HEK293T (cell line): ENCODE measurements around the gene JAM2.

Experiments
- BHLHE40 ChIP-seq: fragments of 450-650 bp; IDR thresholded peaks from 2 replicates; pipeline ENCODE4 v1.6.1; 2016; ENCODE audit warnings: mild to moderate bottlenecking, moderate library complexity, borderline replicate concordance
- FOXK2 ChIP-seq: fragments of 450-650 bp; IDR thresholded peaks from 2 replicates; pipeline ENCODE4 v1.6.1; 2016; ENCODE audit warnings: mild to moderate bottlenecking
- NFRKB ChIP-seq: fragments of 450-650 bp; IDR thresholded peaks from 2 replicates; pipeline ENCODE4 v1.6.1; 2016; ENCODE audit warnings: mild to moderate bottlenecking, moderate library complexity
- SP1 ChIP-seq: fragments of 450-650 bp; IDR thresholded peaks from 2 replicates; pipeline ENCODE4 v1.6.1; 2017
- TF ChIP-seq, protein P1 (sequence below): fragments of 450-650 bp; IDR thresholded peaks from 2 replicates; pipeline ENCODE4 v1.6.1; 2016

DNA sequence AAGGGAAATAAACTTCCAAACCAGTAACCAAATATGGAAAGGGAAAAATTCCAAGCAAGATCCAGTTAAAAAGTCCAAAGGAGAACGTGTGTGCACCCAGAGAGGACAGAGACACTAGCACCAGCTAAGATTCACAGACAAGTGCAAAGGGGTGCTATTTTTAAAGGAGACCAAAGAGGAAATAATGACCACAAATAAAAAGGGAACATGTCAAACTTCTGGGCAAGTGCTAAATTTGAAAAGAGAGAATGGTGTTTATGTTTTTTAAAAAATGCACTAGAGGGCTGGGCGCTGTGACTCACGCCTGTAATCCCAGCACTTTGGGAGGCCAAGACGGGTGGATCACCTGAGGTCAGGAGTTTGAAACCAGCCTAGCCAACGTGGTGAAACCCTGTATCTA is 8.6 kb downstream of the JAM2 start:
- no peak for TF ChIP-seq SP1
- no peak for TF ChIP-seq NFRKB
- TF ChIP-seq, protein P1, sequence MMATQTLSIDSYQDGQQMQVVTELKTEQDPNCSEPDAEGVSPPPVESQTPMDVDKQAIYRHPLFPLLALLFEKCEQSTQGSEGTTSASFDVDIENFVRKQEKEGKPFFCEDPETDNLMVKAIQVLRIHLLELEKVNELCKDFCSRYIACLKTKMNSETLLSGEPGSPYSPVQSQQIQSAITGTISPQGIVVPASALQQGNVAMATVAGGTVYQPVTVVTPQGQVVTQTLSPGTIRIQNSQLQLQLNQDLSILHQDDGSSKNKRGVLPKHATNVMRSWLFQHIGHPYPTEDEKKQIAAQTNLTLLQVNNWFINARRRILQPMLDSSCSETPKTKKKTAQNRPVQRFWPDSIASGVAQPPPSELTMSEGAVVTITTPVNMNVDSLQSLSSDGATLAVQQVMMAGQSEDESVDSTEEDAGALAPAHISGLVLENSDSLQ, result no peak
- TF ChIP-seq BHLHE40, result no peak
- TF ChIP-seq FOXK2, result no peak
